ENCODE data around the gene KIDINS220. TPM values are rescaled to one million over a fixed set of nuclear protein-coding genes. Genes with fewer than 3 reads are reported as not detected.

The KIDINS220 gene
- polyA plus RNA-seq (ENCODE audit: insufficient read length in 12 of 12) = 10 to 100 TPM in 11 of 12 donors, not detected in 1; 39.4 to 82.5 (median 64.5) TPM
- long read RNA-seq, donor 1, partial matches to known transcripts = 14 of 16 reads
- long read RNA-seq, donor 1, other reads (novel, unspliced or antisense) = 0 of 16 reads
- long read RNA-seq, donor 2, full-length matches to known transcripts = 2 of 2 reads
- long read RNA-seq, donor 2, partial matches to known transcripts = 0 of 2 reads
- long read RNA-seq, donor 2, other reads (novel, unspliced or antisense) = 0 of 2 reads
- long read RNA-seq, donor 3, partial matches to known transcripts = 7 of 8 reads
- long read RNA-seq, donor 3, other reads (novel, unspliced or antisense) = 0 of 8 reads
- long read RNA-seq, donor 4, full-length matches to known transcripts = 1 of 1 reads
- long read RNA-seq, donor 4, partial matches to known transcripts = 0 of 1 reads
- long read RNA-seq, donor 4, other reads (novel, unspliced or antisense) = 0 of 1 reads
- long read RNA-seq, donor 5, partial matches to known transcripts = 0 of 3 reads
- long read RNA-seq, donor 5, other reads (novel, unspliced or antisense) = 0 of 3 reads
- long read RNA-seq, donor 6, partial matches to known transcripts = 0 of 1 reads
- long read RNA-seq, donor 6, other reads (novel, unspliced or antisense) = 0 of 1 reads
- long read RNA-seq, donor 7, partial matches to known transcripts = 0 of 1 reads
- long read RNA-seq, donor 7, other reads (novel, unspliced or antisense) = 0 of 1 reads
- long read RNA-seq, donor 8, full-length matches to known transcripts = 1 of 6 reads
- long read RNA-seq, donor 8, partial matches to known transcripts = 5 of 6 reads
- long read RNA-seq, donor 8, other reads (novel, unspliced or antisense) = 0 of 6 reads
- long read RNA-seq, donor 9, partial matches to known transcripts = 0 of 1 reads
- long read RNA-seq, donor 9, other reads (novel, unspliced or antisense) = 0 of 1 reads
- long read RNA-seq, donor 10, partial matches to known transcripts = 0 of 2 reads
- long read RNA-seq, donor 10, other reads (novel, unspliced or antisense) = 0 of 2 reads
- long read RNA-seq, donor 11, full-length matches to known transcripts = 1 of 1 reads
- long read RNA-seq, donor 11, partial matches to known transcripts = 0 of 1 reads
- long read RNA-seq, donor 11, other reads (novel, unspliced or antisense) = 0 of 1 reads

- peak; percentile 93 for DNase-seq
Observed at GRCh38 chr2:8836971-8837794, at the start of gene KIDINS220. Gene KIDINS220, minus strand, starts transcription at chr2:8837613. Its CDS starts 10,520 bp downstream, at chr2:8827093.

- DNase-seq = no peak
Observed at GRCh38 chr2:8886876-8887275, 49.5 kb upstream of the KIDINS220 start.

- DNase-seq = no peak
Observed at GRCh38 chr2:8886202-8886518, 48.7 kb upstream of the KIDINS220 start.

DNA sequence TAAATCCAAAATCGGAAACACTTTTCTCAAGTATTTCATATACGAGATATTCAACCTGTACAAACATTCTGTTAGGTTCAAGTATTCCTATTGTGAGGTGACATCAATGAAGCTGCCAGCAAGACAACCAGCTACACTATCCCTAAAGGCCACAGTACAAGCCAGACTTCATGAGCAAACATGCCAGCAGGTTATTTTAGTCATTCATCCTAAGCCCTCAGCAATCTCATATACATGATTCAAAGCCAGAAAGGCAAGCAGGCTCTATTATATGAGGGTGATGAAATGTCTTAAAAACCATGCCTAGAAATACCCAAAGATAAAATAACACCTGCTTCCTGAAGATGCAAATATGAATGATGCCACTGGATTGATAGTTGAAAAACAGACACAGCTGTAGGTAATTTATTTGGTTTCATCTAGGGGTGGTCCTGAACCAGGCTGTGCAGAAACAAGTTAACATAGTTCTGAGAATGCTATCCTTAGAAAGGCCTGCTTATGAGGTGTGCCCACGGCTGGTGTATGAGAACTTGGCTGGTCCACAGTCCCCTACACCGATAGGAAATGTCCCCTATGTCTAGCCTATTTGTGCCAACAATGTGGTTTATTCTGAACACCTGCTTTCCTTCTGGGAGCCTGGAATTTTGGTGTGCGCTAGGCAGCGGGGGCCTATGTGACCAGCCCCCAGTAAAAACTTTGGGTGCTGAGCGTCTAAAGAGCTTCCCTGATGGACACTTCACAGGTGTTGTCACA lies 48.2 kb upstream of the KIDINS220 start:
- no peak for DNase-seq

GRCh38 chr2:8884812-8885211 lies 47.4 kb upstream of the KIDINS220 start:
- no peak for DNase-seq

GRCh38 chr2:8882094-8882493 lies 44.7 kb upstream of the KIDINS220 start:
- no peak for DNase-seq

DNA sequence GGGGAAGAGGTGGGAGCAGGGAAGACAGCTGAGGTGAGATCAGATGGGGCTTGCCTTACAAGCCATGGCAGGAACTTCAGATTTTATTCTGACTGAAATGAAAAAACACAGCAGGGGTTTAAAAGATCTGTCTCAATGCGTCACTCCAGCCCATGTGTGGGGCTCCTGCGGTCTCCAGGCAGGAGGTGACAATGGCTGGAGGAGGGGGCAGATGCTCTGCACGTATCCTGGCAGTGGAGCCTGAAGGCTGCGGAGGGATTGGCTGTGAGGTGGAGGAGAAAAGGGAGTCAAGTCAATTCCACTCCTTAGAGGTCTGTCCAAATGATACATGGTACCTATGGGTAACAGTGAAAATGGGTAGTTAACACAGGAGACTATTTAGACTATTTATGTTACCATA lies 40.5 kb upstream of the KIDINS220 start:
- DNase-seq = no peak

- no peak for DNase-seq
Observed at GRCh38 chr2:8877332-8877731, 39.9 kb upstream of the KIDINS220 start.

DNA sequence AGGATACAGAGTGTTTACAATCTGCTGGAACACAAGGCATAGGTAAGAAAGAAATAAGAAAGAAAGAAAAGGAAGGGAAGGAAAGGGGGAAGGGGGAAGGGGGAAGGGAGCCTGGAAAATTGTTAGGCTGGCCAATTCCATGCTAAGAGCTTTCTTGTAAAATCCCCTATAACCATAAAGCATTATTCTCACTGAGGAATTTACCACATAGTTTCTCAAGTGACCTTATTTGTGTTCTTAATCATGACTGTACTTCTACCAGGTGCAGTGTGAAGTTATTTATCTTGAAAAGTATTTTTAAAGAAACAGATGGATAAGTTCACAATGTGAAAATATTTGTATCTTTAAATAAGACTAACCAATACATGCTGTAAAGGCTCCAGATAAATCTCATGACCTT lies 39.2 kb upstream of the KIDINS220 start:
- no peak for DNase-seq

DNA sequence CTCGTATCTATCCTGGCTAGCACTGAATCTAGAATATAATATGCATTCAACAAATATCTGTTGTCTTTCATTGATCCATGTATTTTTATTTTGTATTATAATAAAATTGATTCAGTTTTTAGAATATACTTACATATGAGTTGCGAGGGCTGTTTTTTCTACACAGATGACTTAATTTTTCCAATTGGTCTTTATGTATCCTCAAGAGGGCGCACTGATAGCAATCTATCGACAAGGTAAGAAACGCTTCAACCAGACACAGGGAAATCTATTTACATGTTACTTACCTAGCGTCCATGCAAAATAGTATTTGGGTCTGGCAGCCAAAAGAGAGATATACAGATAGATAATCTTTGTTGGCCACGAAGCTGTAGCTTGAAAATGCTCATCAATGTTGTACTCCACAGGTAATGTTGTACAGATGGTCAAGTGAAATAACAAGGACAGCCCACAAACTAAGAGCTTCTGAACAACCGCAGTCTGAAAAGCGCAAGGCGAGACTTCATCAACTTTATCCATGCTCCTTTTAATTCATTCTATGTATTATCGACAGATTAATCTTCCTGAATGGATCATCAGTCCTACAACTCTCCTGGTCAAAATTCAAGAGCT lies 35.5 kb upstream of the KIDINS220 start:
- peak; percentile 36 for DNase-seq

DNA sequence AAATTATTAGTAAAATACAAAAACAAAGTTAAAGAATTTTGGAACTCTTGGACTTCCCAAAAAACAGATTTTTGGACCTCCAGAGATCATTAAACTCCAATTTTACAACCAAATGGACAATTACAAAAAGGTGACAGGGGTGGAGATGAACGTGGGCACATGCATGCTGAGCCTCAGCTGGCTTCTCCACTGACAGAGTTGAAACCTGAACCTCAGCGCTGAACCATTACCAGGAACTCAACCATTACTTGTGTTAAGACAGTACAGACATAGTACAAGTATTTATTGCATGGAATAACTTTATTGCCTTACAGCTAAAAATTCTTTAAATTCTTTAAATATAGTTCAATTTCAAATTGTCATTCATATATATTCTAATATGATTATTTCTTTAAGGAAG lies 33.0 kb upstream of the KIDINS220 start:
- DNase-seq = no peak

- DNase-seq = no peak
Observed at GRCh38 chr2:8867363-8867762, 29.9 kb upstream of the KIDINS220 start.

- DNase-seq = no peak
Observed at GRCh38 chr2:8863331-8863953, 26.0 kb upstream of the KIDINS220 start.

DNA sequence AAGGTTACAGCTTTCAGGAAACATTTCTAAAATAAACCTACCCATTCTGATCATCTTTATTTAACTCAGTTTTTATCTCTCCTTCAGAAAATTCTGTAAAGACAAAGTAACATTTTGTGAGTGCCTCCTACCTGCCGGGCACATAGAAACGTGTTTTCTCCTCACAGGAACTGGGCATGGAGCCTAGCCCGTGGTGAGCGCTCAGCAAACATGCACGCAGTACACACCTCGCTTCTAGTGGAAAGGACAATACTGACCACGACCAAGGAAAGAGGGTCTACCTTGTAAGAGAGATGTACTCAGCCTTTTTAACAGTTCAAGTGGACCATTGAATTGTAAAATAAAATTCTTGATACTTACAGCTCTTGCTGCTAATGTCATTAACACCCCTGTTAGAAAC lies 24.8 kb upstream of the KIDINS220 start:
- no peak for DNase-seq

GRCh38 chr2:8861797-8862196 lies 24.4 kb upstream of the KIDINS220 start:
- no peak for DNase-seq

- no peak for DNase-seq
Observed at GRCh38 chr2:8860239-8860638, 22.8 kb upstream of the KIDINS220 start.

- DNase-seq = no peak
Observed at GRCh38 chr2:8858910-8859309, 21.5 kb upstream of the KIDINS220 start.

- no peak for DNase-seq
Observed at GRCh38 chr2:8858264-8858663, 20.9 kb upstream of the KIDINS220 start.

DNA sequence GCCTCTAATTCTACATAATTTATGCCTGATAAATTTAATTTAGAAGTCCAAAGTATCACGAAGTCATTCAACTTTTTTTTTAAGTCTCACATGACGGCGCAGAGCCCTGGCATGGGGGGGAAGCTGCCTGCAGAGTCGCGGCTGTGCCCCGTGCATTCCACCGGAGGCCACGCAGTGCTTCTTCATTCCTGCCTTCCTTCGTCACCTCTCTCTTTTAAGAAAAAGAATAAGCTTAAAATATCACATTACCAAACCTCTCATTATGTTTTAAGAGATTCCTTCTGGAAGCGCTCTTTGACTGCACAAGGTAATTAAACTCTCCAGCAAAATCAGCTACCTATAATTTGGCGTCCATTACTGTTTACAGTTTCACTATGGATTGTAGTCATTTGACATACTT lies 20.3 kb upstream of the KIDINS220 start:
- no peak for DNase-seq

DNA sequence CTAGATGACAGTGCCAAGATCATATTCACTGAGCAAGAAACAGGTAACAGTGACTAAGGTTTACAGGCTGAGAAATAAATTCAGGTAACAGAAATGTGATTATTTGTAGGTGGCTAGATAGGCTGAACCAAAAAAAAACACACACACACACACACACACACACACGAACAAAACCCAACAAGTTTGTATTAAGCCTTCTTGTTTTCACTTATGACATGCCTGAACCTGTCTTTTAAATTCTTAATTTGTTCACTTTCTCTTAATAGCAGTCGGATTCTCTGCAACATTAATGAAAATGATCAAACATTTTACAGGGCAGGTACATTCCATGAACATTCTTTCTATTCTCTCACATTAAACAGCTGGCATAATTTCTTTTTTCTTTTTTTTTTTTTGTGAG lies 18.8 kb upstream of the KIDINS220 start:
- no peak for DNase-seq

Data from muscle of arm (tissue), 14 donors.